Type B pancreatic cell (in vitro differentiated cells): ENCODE results near the gene HECW1. TPM values are rescaled to one million over a fixed set of nuclear protein-coding genes. Genes with fewer than 3 reads are reported as not detected.
"Not testable (repeated sequence)": the region's sequence is repeated elsewhere in the genome, so short reads cannot be mapped to it uniquely, and the experiment has no call there.

ENCODE experiments used
- DNase-seq: peaks from one replicate; pipeline ENCODE4 v3.0.0; 2021; ENCODE audit warnings: mixed read lengths; ENCODE audit not compliant: unreplicated experiment; ENCODE audit errors: extremely low spot score
- H3K27ac Mint-ChIP-seq: 2 replicates; pipeline ENCODE4 v1.8.0; 2021; ENCODE audit warnings: mild to moderate bottlenecking, mixed read lengths
- H3K27me3 Mint-ChIP-seq: 2 replicates; pipeline ENCODE4 v1.8.0; 2021; ENCODE audit warnings: mixed read lengths
- H3K36me3 Mint-ChIP-seq: 2 replicates; pipeline ENCODE4 v1.8.0; 2021; ENCODE audit warnings: mixed read lengths
- H3K4me1 Mint-ChIP-seq: one replicate; pipeline ENCODE4 v1.8.0; 2021; ENCODE audit warnings: mixed read lengths; ENCODE audit not compliant: unreplicated experiment
- H3K4me3 Mint-ChIP-seq: 2 replicates; pipeline ENCODE4 v1.8.0; 2021; ENCODE audit warnings: mild to moderate bottlenecking, mixed read lengths
- H3K9me3 Mint-ChIP-seq: 2 replicates; pipeline ENCODE4 v1.8.0; 2021; ENCODE audit warnings: mixed read lengths
- total RNA-seq: library from RNA; stranded (reverse); gene quantifications from 2 replicates; pipeline ENCODE4 v1.2.1, GENCODE V29; 2021; ENCODE audit warnings: low replicate concordance
- TF ChIP-seq, protein P1 (sequence below): fragments of 200-600 bp; sonication (generic); conservative IDR thresholded peaks from 2 replicates; pipeline ENCODE4 v1.5.0; 2021; ENCODE audit warnings: antibody characterized with exemption, mild to moderate bottlenecking

Gene HECW1
- total RNA-seq, 1 donor from 2014 or later: 1.4 TPM

DNA sequence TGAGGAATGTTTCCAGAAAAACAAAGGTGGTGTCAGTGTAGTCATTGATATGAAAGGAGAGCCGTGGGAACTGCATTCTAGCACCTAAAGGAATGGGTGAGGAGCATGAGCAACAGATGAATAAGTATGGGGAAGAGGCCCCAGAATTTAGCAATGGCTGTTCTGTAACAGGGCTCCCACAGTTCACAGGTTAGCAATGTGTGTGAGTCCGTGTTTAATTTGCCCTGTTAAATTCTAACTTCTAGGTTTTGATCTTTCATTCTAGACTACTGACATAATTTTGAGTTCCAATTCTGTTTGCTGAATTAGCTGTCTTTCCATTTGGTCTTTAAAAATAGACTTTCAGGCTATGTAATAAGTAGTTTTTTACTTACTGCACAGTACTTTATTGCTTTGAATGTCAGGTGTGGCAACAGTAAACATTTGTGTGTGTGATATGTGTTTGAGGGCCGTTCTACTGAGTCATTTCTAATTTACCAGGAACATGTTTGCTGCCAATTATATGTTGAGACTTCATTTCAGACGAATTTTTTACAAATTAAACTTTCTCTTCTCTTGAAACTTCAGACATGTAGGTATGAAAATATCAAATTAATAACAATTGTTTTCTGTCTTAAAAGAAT, 479.2 kb downstream of the HECW1 start:
- TF ChIP-seq, protein P1, sequence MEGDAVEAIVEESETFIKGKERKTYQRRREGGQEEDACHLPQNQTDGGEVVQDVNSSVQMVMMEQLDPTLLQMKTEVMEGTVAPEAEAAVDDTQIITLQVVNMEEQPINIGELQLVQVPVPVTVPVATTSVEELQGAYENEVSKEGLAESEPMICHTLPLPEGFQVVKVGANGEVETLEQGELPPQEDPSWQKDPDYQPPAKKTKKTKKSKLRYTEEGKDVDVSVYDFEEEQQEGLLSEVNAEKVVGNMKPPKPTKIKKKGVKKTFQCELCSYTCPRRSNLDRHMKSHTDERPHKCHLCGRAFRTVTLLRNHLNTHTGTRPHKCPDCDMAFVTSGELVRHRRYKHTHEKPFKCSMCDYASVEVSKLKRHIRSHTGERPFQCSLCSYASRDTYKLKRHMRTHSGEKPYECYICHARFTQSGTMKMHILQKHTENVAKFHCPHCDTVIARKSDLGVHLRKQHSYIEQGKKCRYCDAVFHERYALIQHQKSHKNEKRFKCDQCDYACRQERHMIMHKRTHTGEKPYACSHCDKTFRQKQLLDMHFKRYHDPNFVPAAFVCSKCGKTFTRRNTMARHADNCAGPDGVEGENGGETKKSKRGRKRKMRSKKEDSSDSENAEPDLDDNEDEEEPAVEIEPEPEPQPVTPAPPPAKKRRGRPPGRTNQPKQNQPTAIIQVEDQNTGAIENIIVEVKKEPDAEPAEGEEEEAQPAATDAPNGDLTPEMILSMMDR: no peak
- Mint-ChIP-seq H3K27ac (peak overlapping the region; percentile 76), H3K4me3 (peak overlapping the region; percentile 30), H3K36me3 (no peaks in the 10 kb centered on the region), H3K4me1 (peaks cover 15% of the 10 kb centered on the region), H3K9me3 (no peaks in the 10 kb centered on the region), H3K27me3 (no peaks in the 10 kb centered on the region)
- no peak for DNase-seq

DNA sequence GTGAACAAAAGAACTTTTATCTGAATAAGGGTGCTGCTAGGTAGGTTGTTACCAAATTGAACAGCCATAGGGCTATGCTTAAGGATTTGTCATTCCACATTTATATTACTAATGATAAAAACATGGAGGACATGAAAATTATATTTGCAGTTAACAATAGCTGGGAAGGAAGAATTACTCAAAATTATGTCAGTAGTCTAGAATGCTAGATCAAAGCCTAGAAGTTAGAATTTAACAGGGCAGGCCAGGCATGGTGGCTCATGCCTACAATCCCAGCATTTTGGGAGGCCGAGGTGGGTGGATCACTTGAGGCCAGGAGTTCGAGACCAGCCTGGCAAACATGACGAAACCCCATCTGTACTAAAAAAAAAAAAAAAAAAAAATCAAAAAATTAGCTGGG, 479.9 kb downstream of the HECW1 start:
- no peak overlapping the region for H3K4me3 Mint-ChIP-seq

DNA sequence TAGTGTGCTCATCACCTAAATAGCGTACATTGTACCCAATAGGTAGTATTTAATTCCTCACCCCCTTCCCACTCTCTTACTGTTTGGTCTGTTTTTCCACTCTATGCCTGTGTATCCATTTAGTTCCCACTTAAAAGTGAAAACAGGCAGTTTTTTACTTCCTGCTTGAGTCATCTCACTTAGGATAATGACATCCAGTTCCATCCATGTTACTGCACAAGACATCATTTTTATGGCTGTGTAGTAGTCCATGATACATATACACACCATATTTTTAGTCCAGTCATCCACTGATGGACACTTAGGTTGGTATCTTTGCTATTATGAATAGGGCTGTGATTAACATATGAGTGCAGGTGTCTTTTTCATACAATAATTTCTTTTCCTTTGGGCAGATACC, 480.6 kb downstream of the HECW1 start:
- Mint-ChIP-seq H3K27me3 (no peaks in the 10 kb centered on the region), H3K4me3 (no peak overlapping the region), H3K27ac (no peak overlapping the region), H3K9me3 (no peaks in the 10 kb centered on the region), H3K36me3 (no peaks in the 10 kb centered on the region), H3K4me1 (peaks cover 15% of the 10 kb centered on the region)
- TF ChIP-seq, protein P1: no peak
- no peak for DNase-seq

More for the DNA sequence above, 479.9 kb downstream of the HECW1 start:
- Mint-ChIP-seq H3K36me3 (no peaks in the 10 kb centered on the region), H3K9me3 (no peaks in the 10 kb centered on the region), H3K27ac (peak overlapping the region; percentile 76), H3K27me3 (no peaks in the 10 kb centered on the region), H3K4me1 (peaks cover 15% of the 10 kb centered on the region)
- TF ChIP-seq, protein P1: no peak
- no peak for DNase-seq

DNA sequence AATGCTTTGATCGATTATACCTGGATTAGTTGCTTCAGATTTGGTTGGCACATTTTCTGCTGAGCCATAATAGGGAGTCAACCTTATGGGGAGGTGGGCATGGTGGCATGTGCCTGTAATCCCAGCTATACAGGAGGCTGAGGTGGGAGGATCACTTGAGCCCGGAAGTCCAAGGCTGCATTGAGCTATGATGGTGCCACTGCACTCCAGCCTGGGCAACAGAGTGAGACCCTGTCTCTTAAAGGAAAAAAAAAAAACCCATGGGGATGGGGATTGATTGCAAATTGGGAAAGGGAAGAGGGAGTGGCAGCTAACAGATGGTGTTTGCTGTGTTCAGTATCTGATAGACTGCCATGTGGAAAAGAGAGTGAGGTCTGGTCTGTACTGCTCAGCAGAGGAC, 481.6 kb downstream of the HECW1 start:
- peaks cover 15% of the 10 kb centered on the region for H3K4me1 Mint-ChIP-seq
- H3K27ac Mint-ChIP-seq: no peak overlapping the region
- DNase-seq: no peak
- peaks cover 4% of the 10 kb centered on the region for H3K36me3 Mint-ChIP-seq
- no peak overlapping the region for H3K4me3 Mint-ChIP-seq
- H3K9me3 Mint-ChIP-seq: no peaks in the 10 kb centered on the region
- TF ChIP-seq, protein P1: no peak
- H3K27me3 Mint-ChIP-seq: no peaks in the 10 kb centered on the region

DNA sequence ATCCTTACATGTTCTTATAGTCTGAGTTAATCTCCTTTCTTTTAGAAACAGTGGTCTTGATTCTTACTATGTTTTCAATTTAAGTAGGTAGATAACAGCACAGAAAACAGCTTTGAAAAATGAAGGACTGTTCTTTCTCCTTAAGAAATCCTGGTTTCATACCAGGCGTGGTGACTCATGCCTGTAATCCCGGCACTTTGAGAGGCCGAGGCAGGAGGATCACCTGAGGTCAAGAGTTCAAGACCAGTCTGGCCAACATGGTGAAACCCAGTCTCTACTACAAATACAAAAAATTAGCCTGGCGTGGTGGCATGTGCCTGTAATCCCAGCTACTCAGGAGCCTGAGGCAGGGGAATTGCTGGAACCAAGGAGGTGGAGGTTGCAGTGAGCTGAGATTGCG, 484.0 kb downstream of the HECW1 start:
- not testable (repeated sequence) for H3K27me3 Mint-ChIP-seq, H3K27ac Mint-ChIP-seq, H3K4me1 Mint-ChIP-seq, DNase-seq, H3K4me3 Mint-ChIP-seq, H3K36me3 Mint-ChIP-seq, H3K9me3 Mint-ChIP-seq

DNA sequence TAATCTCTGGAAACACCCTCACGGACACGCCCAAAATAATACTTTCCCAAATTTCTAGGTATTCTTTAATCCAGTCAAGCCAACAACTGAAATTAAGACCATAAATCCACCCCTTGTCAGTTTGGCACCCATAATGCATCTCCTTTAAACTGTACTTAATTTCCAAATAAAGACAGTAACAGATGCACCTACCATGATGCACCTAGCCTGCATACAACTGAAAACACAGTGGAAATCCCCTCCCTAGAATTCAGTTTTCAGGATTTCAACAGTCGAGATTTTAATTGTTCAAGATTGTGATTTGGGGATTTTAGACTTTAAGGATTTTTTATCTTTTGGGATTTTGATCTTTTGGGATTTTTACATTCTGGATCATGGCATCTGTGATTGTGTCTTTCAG, 487.6 kb downstream of the HECW1 start:
- Mint-ChIP-seq H3K9me3 (no peaks in the 10 kb centered on the region), H3K27me3 (no peaks in the 10 kb centered on the region), H3K36me3 (peaks cover 13% of the 10 kb centered on the region), H3K4me1 (peaks cover 4% of the 10 kb centered on the region), H3K27ac (no peak overlapping the region), H3K4me3 (no peak overlapping the region)
- TF ChIP-seq, protein P1: no peak
- no peak for DNase-seq
